Gastroesophageal sphincter (tissue), 4 donors: Measurements from ENCODE around the gene ALDH3B1. TPM values are rescaled to one million over a fixed set of nuclear protein-coding genes. Genes with fewer than 3 reads are reported as not detected.
A peak's percentile ranks its signal among the peaks of the same experiment; 100 is the strongest.

ENCODE experiments used
- ATAC-seq: fragments of 150-250 bp; one replicate; pipeline ENCODE4 v1.9.1; 2016; ENCODE audit warnings: mild to moderate bottlenecking, moderate library complexity
- H3K27ac ChIP-seq, 4 donors: fragments of 200-600 bp; sonication (generic) in 3 of 4; 1 replicate in 3 of 4; 2 replicates in 1 of 4; pipeline ENCODE4 v1.5.1; 2016 to 2019
- H3K27me3 ChIP-seq: fragments of 200-600 bp; sonication (generic); one replicate; pipeline ENCODE4 v1.5.1; 2019
- H3K36me3 ChIP-seq, 2 donors: fragments of 200-600 bp; sonication (generic); one replicate each; pipeline ENCODE4 v1.5.1; 2019; ENCODE audit warnings: control low read depth in 1 of 2
- H3K4me1 ChIP-seq, 3 donors: fragments of 200-600 bp; sonication (generic); 1 replicate in 2 of 3; 2 replicates in 1 of 3; pipeline ENCODE4 v1.5.1; 2016 to 2019; ENCODE audit warnings: control low read depth in 2 of 3
- H3K4me3 ChIP-seq, 2 donors: fragments of 200-600 bp; sonication (generic); one replicate each; pipeline ENCODE4 v1.5.1; 2019; ENCODE audit warnings: mild to moderate bottlenecking in 1 of 2, moderate library complexity in 1 of 2
- H3K9me3 ChIP-seq, 3 donors: fragments of 200-600 bp; sonication (generic); one replicate each; pipeline ENCODE4 v1.5.1; 2017 to 2019; ENCODE audit warnings: control low read depth in 2 of 3
- CTCF ChIP-seq, 4 experiments: fragments of 200-600 bp in 2 of 4; fragments of 450-650 bp in 2 of 4; sonication (generic) in 1 of 4; IDR thresholded peaks; one replicate each; pipeline ENCODE4 v1.5.1; 2017 to 2019; ENCODE audit warnings: antibody characterized with exemption in 4 of 4, mild to moderate bottlenecking in 2 of 4, moderate library complexity in 2 of 4
- EP300 ChIP-seq: sonication (generic); formaldehyde crosslinking; IDR thresholded peaks from one replicate; pipeline ENCODE4 v1.6.1; 2017; ENCODE audit warnings: antibody characterized with exemption, mild to moderate bottlenecking
- POLR2A ChIP-seq, 2 donors: fragments of 450-650 bp; IDR thresholded peaks; one replicate each; pipeline ENCODE4 v1.6.1; 2017; ENCODE audit warnings: antibody characterized with exemption in 2 of 2, mild to moderate bottlenecking in 2 of 2, moderate library complexity in 1 of 2
- POLR2AphosphoS5 ChIP-seq: sonication (generic); formaldehyde crosslinking; IDR thresholded peaks from one replicate; pipeline ENCODE4 v1.6.1; 2017; ENCODE audit warnings: antibody characterized with exemption
- WGBS, 2 donors: methylation state at CpG; one replicate each; pipeline ENCODE4 v1.1.5; 2018; ENCODE audit warnings: low coverage in 1 of 2; 5-methylcytosine and 5-hydroxymethylcytosine counted together
- total RNA-seq, 4 donors: library from RNA; depleted of rRNA; stranded (reverse); fragments of >200 nt; gene quantifications; one replicate each; pipeline ENCODE4 v1.1.0, GENCODE V29; 2016

The ALDH3B1 gene
- total RNA-seq, 4 donors from 2014 or later = 6.4 to 15.1 (median 11.2) TPM

DNA sequence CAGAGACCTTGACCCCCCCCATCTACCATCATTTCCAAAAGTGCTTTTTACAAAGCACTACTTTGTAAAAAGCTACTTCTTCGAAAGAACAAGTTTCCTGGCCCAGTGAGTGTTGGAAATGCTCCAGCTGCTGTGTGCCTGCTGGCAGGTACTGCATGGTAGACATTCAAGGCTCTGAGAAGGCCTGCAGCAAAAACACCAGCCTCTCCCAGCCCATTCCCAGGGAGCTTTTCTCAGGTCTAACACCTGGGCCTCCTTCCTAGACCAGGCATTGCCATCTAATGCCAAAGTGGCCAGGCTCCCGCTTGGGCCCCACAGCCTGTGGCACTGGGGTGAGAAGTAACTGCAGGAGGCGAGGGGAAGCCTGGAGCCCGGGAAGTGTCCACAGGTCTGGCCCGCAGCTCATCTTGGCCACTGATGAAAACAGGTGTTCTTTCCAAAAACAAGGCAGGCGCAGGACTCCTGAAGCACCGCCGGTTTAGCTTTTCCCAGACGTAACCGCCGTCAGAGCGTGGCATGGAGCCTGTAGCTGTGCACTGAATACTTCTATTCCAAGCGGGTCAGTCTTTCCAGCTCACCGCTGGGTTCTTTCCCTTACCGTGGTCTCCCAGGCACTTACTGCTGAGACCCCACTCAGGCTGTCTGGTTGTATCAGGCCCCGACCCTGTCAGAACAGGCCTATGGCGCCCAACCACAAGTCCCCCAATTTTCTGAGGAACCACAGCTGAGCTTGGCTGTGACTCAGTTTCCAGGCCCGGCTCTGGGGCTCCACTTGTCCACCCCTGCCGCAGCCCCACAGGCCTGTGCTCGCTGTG, 27.5 kb downstream of the ALDH3B1 start:
- Histone ChIP-seq H3K4me1 (peaks cover 4 to 79% (median 24%) of the 10 kb centered on the region in 3 donors), H3K36me3 (peaks cover 0 to 58% of the 10 kb centered on the region in 2 donors), H3K27ac (peak overlapping the region in 3 of 4 donors; percentile 83 to 92 (median 89)), H3K9me3 (no peaks in the 10 kb centered on the region), H3K4me3 (peak overlapping the region in 1 of 2 donors; percentile 70), H3K27me3 (no peaks in the 10 kb centered on the region)
- ATAC-seq = no peak
- WGBS, 2 donors = 61 to 68% methylated on average over 4 to 9 of the region's 20 CpGs
- TF ChIP-seq POLR2AphosphoS5 = no peak
- no peak for TF ChIP-seq CTCF (IDR thresholded peaks at IDR 0.05)
- no peak for TF ChIP-seq EP300
- no peak for TF ChIP-seq POLR2A (IDR thresholded peaks at IDR 0.05)

DNA sequence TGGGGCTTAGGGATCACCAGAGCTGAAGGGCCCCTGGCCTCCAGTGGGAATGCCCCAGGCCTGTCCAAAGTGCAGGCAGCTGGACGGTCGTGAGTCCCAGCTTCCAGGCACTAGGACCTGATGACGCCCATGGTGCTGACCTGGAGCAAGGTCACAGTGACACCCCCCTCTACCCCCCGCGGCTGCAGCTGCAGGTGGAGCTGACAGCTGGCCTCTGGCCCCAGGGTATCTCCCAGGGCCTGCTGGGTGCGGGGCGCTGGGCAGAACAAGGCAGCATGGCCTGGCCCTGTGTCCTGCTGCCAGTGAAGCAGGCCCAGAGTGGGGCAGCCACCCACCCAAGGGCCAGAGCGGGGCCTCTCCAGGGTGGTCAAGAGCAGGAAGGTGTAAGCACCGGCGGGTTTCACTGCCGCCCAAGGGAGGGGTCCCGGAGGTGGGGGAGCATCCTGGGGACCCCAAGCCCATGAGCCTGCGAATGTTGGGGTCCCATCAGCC, 28.1 kb downstream of the ALDH3B1 start:
- peak overlapping the region; percentile 60 to 70 for H3K4me3 ChIP-seq
- ATAC-seq = peak; percentile 3
- WGBS, 2 donors = no CpG with 5 or more reads among the region's 13 CpGs
- H3K9me3 ChIP-seq = no peaks in the 10 kb centered on the region
- H3K27me3 ChIP-seq = no peaks in the 10 kb centered on the region
- H3K4me1 ChIP-seq = peaks cover 4 to 79% (median 24%) of the 10 kb centered on the region in 3 donors
- H3K27ac ChIP-seq = peak overlapping the region; percentile 69 to 92 (median 86)
- peaks cover 0 to 58% of the 10 kb centered on the region in 2 donors for H3K36me3 ChIP-seq
- TF ChIP-seq EP300 = no peak
- TF ChIP-seq CTCF (IDR thresholded peaks at IDR 0.05) = no peak
- TF ChIP-seq POLR2A (IDR thresholded peaks at IDR 0.05) = no peak
- TF ChIP-seq POLR2AphosphoS5 = no peak

DNA sequence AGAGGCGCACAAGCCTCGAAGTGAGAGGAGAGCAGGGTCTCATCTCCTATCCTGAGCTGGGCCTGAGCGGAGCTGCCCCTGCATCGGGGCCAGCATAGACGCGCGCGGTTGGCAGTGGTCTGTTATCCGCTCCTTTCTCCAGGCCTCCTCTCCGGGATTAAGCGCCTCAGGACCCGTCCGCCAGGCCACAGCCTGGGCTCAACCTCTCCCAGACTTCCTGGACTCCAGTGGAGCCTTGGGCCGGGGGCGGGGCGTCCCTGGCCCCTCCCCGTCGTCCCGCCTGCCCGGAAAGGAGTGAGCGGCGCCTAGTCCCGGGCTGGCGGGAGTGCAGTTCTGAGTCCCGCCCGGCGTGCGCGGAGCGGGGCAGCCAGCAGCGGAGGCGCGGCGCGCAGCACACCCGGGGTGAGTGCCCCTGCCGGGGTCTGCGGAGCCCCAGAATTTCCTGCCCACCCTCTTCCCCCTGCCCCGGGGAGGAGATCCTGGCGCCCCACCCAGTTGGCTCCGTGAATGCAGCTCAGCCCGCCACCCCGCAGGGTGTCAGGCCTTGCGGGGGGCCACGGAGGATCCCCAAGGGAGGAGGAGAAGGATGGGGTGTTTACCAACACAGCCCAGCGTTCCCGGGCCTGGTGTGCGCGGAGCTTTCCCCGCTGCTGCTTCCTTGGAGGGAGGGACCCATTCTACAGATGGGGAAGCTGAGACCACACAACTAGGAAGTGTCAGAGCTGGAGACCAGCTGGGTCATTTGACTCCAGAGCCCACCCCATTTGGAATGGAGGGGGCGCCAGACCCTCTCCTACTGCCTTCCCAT, 28.8 kb downstream of the ALDH3B1 start, which contains the start of gene TCIRG1:
Gene TCIRG1 (plus strand): TSS at position 308 of the 808 bp plus-strand sequence. CDS start 2,247 bp downstream, outside the sequence.
- peaks cover 4 to 80% (median 24%) of the 10 kb centered on the region in 3 donors for H3K4me1 ChIP-seq
- peak within 1 kb of the TSS; percentile 60 to 70 for H3K4me3 ChIP-seq
- peak; percentile 91 for ATAC-seq
- H3K27me3 ChIP-seq = no peaks in the 10 kb centered on the region
- WGBS, 2 donors = 1% methylated on average over 13 of the region's 51 CpGs; no CpG with 5 or more reads in 1 of the 2 donors
- TF ChIP-seq EP300 (no peak), POLR2AphosphoS5 (peak; percentile 85), POLR2A (IDR thresholded peaks at IDR 0.05) (peak; percentile 92 to 96), CTCF (IDR thresholded peaks at IDR 0.05) (peak in 2 of 4 experiments; percentile 41 to 56)
- peaks cover 0 to 58% of the 10 kb centered on the region in 2 donors for H3K36me3 ChIP-seq
- H3K27ac ChIP-seq = peak within 1 kb of the TSS; percentile 69 to 92 (median 86)
- no peaks in the 10 kb centered on the region for H3K9me3 ChIP-seq

- no CpG with 5 or more reads among the region's 10 CpGs for WGBS, 2 donors
- Histone ChIP-seq H3K27ac (peak overlapping the region; percentile 69 to 92 (median 86)), H3K4me1 (peaks cover 4 to 81% (median 24%) of the 10 kb centered on the region in 3 donors), H3K9me3 (no peaks in the 10 kb centered on the region), H3K27me3 (no peaks in the 10 kb centered on the region), H3K4me3 (peak overlapping the region; percentile 60 to 70), H3K36me3 (peaks cover 0 to 58% of the 10 kb centered on the region in 2 donors)
- no peak for ATAC-seq
- TF ChIP-seq POLR2AphosphoS5 (no peak), EP300 (no peak), CTCF (IDR thresholded peaks at IDR 0.05) (no peak), POLR2A (IDR thresholded peaks at IDR 0.05) (no peak)
Observed at GRCh38 chr11:68039526-68040086, 29.5 kb downstream of the ALDH3B1 start.
